Endothelial cell (in vitro differentiated cells): ENCODE data around the gene ARF5. TPM values are rescaled to one million over a fixed set of nuclear protein-coding genes. Genes with fewer than 3 reads are reported as not detected.
A peak's percentile ranks its signal among the peaks of the same experiment; 100 is the strongest.

Experiments used
- DNase-seq: peaks from one replicate; pipeline ENCODE4 v3.0.0; 2021; ENCODE audit warnings: low spot score
- H3K27ac Mint-ChIP-seq: one replicate; pipeline ENCODE4 v1.8.0; 2021; ENCODE audit warnings: mixed read lengths, inconsistent platforms; ENCODE audit not compliant: unreplicated experiment
- H3K27me3 Mint-ChIP-seq: one replicate; pipeline ENCODE4 v1.8.0; 2021; ENCODE audit warnings: mild to moderate bottlenecking, moderate library complexity, mixed read lengths, inconsistent platforms; ENCODE audit not compliant: unreplicated experiment
- H3K36me3 Mint-ChIP-seq: one replicate; pipeline ENCODE4 v1.8.0; 2021; ENCODE audit warnings: mild to moderate bottlenecking, low read depth, mixed read lengths, inconsistent platforms; ENCODE audit not compliant: unreplicated experiment
- H3K4me1 Mint-ChIP-seq: one replicate; pipeline ENCODE4 v1.8.0; 2021; ENCODE audit warnings: mild to moderate bottlenecking, mixed read lengths, inconsistent platforms; ENCODE audit not compliant: unreplicated experiment
- H3K4me3 Mint-ChIP-seq: one replicate; pipeline ENCODE4 v1.8.0; 2021; ENCODE audit warnings: mild to moderate bottlenecking, mixed read lengths, inconsistent platforms; ENCODE audit not compliant: unreplicated experiment
- H3K9me3 Mint-ChIP-seq: one replicate; pipeline ENCODE4 v1.8.0; 2021; ENCODE audit warnings: mixed read lengths, inconsistent platforms; ENCODE audit not compliant: unreplicated experiment
- total RNA-seq: library from RNA; stranded (reverse); fragmentation: NEBNext Ultra II Directional; extraction: Animal tissue kit (Norgen Biotek cat#: 25700); gene quantifications from one replicate; pipeline ENCODE4 v1.2.1, GENCODE V29; 2021; ENCODE audit not compliant: unreplicated experiment
- TF ChIP-seq, protein P1 (sequence below): fragments of 200-600 bp; sonication (generic); IDR thresholded peaks from one replicate; pipeline ENCODE4 v1.5.0; 2021; ENCODE audit warnings: antibody characterized with exemption; ENCODE audit not compliant: unreplicated experiment

The ARF5 gene
- total RNA-seq, 1 donor from 2014 or later = 354 TPM

DNA sequence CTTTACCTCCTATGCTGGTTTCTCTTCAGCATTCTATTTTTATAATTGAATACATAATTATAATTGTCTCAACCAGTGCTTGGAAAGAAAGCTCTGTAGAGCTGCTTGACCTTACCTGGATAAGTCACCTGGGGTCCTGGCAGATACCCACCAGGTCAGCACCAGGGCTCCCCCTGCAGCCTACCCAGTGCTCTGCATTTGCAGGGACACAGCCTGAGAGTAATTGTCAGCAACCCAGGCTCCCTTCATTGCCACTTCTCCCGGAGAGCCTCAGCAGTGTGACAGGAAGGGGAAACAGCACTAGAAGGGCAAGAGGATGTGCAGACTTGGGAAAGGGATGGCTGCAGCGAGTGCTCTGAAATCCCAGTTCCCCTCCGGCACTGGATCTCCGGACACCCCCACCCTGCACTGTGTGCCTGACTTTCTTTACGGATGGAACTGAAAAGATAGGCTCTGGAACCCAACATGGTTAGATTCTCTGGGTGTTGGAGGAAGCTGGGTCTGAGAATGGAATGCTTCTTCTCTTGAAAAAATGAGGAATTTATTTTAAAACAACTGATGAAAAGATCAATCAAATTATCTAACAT lies 41.1 kb downstream of the ARF5 start:
- DNase-seq = peak; percentile 76
- Mint-ChIP-seq H3K27me3 (peaks cover 7% of the 10 kb centered on the region), H3K4me3 (no peak overlapping the region), H3K4me1 (peaks cover 26% of the 10 kb centered on the region), H3K36me3 (no peaks in the 10 kb centered on the region), H3K27ac (peak overlapping the region; percentile 36), H3K9me3 (no peaks in the 10 kb centered on the region)
- TF ChIP-seq, protein P1, sequence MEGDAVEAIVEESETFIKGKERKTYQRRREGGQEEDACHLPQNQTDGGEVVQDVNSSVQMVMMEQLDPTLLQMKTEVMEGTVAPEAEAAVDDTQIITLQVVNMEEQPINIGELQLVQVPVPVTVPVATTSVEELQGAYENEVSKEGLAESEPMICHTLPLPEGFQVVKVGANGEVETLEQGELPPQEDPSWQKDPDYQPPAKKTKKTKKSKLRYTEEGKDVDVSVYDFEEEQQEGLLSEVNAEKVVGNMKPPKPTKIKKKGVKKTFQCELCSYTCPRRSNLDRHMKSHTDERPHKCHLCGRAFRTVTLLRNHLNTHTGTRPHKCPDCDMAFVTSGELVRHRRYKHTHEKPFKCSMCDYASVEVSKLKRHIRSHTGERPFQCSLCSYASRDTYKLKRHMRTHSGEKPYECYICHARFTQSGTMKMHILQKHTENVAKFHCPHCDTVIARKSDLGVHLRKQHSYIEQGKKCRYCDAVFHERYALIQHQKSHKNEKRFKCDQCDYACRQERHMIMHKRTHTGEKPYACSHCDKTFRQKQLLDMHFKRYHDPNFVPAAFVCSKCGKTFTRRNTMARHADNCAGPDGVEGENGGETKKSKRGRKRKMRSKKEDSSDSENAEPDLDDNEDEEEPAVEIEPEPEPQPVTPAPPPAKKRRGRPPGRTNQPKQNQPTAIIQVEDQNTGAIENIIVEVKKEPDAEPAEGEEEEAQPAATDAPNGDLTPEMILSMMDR = no peak

DNA sequence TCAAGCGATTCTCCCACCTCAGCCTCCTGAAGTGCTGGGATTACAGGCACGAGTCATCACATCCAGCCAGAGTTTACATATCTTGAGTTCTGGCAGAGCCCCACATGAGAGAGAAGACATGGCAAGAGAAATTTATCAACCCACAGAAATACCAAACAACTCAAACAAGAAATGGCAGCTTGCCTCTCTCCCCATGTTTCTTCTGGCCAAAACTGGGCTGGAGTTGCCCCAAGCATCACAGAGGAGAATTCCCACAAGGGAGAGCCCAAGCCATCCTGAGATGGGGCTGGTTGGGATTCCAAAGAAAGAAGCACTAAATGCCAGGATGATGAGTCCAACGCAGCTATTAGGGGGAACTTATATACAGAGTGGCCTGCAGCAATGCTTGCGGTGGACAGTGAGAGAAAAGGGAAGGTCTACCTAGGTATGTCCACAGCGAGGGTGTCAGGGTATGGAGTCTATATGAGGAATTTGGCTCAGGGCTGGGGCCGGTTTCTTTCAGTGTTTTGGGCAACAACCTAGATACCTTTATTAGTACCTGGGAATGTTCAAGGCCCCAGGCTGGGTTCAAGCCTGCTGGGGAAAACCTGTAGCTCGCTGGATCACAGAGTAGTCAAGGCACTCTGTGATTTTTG lies 44.2 kb downstream of the ARF5 start:
- Mint-ChIP-seq H3K4me3 (no peak overlapping the region), H3K4me1 (peaks cover 38% of the 10 kb centered on the region), H3K27me3 (peaks cover 7% of the 10 kb centered on the region), H3K27ac (no peak overlapping the region), H3K9me3 (no peaks in the 10 kb centered on the region), H3K36me3 (no peaks in the 10 kb centered on the region)
- no peak for DNase-seq
- TF ChIP-seq, protein P1 = no peak

DNA sequence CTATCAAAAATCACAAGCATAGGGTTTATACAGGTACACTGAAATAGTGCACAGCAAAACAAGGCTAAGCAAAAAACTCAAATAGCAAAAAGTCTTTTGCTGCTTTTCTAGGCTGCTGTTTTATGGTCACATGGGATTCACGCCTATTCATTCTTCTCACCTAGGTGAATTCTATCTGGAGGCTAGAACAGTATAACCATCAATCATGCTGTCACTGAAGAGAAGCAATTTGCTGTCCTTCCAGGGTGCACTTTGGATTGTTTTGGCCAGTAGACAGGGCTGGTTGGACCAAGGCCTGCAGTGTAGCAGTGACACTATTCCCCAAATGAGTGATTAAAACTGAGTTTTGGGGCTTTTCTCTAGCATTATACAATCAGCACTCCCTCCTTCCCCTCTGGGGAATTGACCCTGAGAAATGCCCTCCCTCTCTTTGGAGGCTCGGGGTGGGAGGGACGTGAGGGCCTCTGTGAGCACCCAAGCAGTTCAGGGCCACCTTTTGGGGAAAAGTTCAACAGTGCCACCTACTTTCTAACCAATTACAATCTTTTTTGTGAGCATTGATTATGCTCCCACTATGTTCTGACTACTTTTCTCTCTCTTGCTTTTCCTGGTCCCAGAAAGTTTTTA lies 47.6 kb downstream of the ARF5 start:
- peak overlapping the region; percentile 22 for H3K27ac Mint-ChIP-seq
- peaks cover 21% of the 10 kb centered on the region for H3K4me1 Mint-ChIP-seq
- TF ChIP-seq, protein P1 = no peak

DNA sequence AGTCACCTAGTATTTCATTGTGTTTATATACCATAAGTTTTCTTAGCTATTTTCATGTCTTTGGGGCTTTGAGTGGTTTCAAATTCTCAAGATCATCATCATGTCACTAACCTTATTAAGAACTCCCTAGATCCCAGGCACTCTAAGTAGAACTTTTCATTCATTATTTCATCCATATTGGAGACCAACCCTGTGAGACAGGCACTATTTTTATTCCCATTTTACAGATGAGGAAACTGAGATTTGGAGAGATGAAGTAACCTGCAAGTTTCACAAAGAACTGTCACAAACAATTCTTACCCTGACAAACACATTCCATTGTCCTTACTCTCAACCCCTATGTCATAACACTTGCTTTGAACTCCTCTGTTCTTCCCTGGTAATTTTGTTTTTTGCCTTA lies 50.0 kb downstream of the ARF5 start:
- Mint-ChIP-seq H3K4me1 (peaks cover 25% of the 10 kb centered on the region), H3K9me3 (no peaks in the 10 kb centered on the region), H3K4me3 (no peak overlapping the region), H3K27me3 (peaks cover 9% of the 10 kb centered on the region), H3K27ac (no peak overlapping the region), H3K36me3 (no peaks in the 10 kb centered on the region)
- TF ChIP-seq, protein P1 = no peak
- no peak for DNase-seq

More for the DNA sequence above, 47.6 kb downstream of the ARF5 start:
- Mint-ChIP-seq H3K4me3 (no peak overlapping the region), H3K27me3 (peaks cover 7% of the 10 kb centered on the region), H3K9me3 (no peaks in the 10 kb centered on the region), H3K36me3 (no peaks in the 10 kb centered on the region)
- DNase-seq = no peak

Other genes starting within 250 kb of the ARF5 start
- gene ZNF800, start 195.7 kb upstream of the ARF5 start, total RNA-seq = 29.4 TPM
- 21.8 TPM for gene GCC1, start 2.8 kb upstream of the ARF5 start, total RNA-seq
- 1.5 TPM for gene FSCN3, start 5.3 kb downstream of the ARF5 start, total RNA-seq
- 0.33 TPM for gene PAX4, start 29.7 kb downstream of the ARF5 start, total RNA-seq
- gene SND1, start 63.8 kb downstream of the ARF5 start, total RNA-seq = 375 TPM